Endometrium (tissue), 2 donors: ENCODE data around the gene OSBPL8.

Source experiments
- FAIRE-seq: peaks from 2 replicates; lab custom pipeline; 2012; peaks lifted over from hg19 to GRCh38; lab: Jason Lieb, UNC
- donor health status: control.
- donor health status: control.

Gene OSBPL8

DNA sequence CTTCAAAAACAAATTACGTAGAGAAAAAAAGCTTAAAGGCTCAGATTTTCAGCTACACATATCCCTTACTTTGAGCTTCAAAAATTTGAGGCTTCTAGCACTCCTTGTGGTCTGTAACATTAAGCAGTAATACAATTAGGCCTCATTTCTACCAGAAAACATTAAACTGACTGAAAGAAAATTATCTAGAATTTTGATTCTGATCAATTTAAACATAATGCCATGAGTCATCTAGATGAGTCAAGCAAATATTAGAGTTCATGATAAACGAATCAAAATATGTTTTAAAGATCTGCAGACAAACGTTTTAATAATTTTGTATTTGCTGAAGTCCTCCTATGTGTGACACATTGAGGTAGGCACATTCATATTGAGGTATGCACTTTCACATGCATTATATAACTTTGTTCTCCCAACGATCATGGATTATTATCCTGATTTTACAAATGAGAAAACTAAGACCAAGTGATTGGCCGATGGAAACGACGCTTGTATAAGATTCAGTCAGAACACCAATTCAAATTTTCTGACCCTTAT, 4.3 kb downstream of the OSBPL8 start:
- no peak for FAIRE-seq

DNA sequence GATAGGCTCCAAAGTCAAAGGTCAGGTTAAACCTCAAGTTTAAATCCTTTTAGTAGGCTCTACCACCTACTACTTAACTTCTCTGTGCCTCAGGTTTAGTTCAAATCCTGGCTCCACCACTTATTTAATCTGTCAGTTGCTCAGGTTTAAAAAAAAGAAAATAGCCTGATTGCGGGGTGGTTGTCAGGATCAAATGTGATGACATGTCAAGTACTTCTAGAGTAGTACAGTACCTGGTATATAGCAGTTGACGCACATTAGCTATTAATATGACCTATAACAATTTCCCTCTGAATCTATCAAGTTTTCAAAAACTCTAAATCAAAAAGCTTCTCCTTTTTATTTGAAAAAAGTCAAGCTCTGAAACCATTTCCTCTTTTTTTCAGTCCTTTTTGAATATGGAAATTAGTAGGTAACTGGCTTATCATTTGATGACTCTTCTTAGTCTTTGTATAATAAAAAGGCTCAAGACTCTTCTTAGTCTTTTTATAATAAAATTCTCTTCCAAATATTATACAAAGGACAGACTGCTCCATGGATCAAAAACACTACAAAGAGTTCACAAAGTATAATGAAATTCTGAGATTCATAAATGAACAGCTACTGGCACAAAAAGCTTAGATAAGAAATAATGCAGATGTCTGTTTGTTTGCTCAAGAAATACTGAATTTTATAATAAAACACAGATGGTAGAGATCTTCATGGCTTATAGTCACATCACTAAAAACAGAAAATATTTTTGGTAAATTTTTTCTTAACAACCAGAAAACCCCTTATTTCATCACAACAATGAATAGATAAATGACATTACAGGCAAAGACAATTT, 5.0 kb downstream of the OSBPL8 start:
- FAIRE-seq = peak; percentile 88

DNA sequence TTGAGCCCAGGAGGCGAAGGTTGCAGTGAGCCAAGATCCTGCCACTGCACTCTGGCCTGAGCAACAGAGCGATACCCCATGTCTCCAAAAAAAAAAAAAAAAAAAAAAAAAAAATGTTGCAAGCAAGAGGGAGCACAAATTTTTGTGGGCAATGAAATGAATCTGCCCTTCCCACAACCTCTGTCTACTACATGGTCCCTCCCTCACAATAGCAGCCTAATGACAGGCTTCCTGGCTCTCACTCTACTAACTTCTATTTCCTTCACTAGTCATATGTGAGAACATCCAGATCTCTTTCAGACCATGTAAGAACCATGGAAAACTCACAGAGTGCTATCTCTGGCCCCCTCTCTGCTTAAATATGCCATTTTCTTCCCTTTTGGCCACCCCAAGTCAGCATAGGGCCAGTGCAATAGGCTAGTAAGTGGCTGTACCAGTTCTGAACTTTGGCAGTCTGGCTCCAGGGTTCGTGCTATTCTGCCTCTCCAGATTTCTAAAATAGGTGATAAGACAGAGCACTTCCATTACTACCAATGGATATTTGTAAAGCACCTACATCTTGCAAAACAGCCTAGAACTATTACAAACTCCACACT, 7.1 kb downstream of the OSBPL8 start:
- FAIRE-seq = no peak

DNA sequence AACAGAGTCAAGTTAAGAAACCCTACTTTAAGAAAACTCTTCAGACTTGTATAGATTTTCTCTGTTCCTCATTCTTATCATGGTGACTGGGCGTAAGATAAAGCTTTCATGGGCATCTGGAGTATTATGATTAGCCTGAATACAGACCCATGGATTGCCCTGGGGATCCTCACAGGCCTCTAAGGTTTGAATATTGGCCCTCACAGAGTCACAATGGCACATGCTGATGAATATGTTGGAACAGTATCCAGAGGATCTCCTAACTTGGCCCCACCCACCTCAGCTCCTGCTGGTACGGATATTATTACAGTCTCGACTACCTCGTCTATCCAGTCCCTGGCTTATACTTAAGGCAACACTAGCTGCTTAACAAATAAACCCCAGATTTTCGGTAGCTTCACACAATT, 8.1 kb downstream of the OSBPL8 start:
- FAIRE-seq = no peak

DNA sequence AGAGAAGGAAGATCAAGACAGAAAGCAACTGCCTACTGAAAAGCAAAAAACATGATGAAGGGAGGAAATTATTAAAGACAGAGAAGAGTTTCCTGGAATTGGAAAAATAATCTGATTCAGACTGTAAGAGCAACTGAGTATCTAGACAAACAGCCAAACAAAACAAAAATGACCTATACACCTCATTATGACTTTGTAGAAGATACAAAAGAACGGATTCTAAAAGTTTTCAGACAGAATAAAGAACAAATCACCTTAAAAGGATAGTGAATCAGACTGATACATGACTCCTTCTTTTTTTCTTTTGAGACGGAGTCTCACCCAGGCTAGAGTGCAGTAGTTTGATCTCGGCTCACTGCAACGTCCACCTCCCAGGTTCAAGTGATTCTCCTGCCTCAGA, 10.4 kb downstream of the OSBPL8 start:
- peak; percentile 26 for FAIRE-seq

DNA sequence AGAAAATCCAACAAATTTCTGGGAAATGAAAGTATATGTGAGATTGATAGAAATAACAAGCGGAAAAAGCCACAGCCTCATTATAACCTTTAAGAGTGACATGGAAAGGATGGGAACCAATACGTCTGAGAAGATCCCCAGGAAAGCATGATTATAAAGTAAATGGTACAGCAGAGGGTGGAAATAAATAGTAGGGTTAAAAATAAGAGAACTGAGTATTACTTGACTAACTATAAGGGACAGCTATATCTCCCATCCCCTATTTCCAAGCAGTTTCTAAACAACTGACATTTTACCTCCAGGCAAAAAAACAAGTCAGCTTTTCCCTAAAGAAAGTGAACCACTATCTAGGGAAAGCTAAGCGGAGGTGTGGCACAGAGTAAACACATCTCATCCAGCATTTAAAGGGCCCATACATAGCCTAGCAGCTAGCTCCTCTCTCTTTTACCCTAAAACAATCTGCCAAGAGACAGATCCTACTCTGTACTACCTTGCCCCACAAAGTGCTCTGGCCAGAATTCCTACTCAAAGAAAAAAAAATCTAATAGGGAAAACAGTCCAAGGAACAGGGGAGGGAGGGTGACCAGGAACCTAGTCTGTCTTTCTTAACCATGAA, 11.2 kb downstream of the OSBPL8 start:
- no peak for FAIRE-seq

DNA sequence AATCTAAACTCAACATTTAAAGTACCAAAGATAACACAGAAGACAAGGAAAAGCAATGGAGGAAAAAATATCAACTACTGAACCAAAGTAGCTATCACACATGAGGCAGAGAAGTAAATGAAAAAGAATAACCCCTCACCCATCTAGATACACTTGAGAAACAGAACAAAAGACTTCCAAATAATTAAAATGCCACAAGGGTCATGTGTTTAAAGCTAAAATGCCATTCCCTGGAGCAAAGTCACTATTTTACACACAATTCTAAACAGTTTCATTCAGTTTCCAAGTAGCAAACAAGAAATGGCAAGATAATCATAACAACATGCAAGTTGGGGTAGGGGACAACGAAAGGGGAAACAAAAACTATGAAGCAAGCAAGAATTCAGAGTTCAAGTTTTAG, 12.0 kb downstream of the OSBPL8 start:
- FAIRE-seq = no peak

DNA sequence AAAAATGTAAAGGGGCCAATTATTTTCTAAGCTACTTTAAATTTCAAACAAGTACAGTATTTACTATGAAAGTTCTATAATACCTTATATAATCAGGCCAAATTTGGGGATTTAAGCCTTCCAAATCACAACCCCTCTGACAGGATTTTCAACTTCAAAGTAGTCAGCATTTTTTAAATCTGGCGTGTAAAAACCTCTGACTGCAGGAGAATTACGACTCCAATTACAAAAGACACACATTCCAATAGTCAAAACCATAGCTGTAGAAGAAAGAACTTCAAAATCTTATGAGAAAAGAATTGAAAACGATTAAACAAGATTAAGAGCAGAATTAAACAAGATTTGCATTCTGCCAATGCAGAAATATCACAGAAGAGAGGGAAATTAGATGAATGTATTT, 12.7 kb downstream of the OSBPL8 start:
- no peak for FAIRE-seq

DNA sequence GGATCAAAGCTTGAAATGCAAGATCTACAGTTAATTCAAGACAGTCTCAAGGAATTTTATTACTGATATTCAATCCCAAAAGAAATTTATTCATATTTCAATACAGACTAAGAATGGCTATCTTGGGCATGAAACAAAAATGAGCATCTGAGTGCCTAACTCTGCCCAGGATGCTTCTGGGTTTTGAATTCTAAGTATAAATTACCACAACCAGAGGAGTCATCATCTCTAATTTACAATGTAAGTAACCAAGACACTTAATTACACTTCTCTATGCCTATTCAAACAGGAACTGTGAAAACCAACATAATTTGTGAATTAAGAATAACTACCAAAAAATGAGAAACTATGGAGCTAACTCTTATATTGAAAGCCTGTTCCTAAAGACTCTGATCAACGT, 14.1 kb downstream of the OSBPL8 start:
- FAIRE-seq = no peak

DNA sequence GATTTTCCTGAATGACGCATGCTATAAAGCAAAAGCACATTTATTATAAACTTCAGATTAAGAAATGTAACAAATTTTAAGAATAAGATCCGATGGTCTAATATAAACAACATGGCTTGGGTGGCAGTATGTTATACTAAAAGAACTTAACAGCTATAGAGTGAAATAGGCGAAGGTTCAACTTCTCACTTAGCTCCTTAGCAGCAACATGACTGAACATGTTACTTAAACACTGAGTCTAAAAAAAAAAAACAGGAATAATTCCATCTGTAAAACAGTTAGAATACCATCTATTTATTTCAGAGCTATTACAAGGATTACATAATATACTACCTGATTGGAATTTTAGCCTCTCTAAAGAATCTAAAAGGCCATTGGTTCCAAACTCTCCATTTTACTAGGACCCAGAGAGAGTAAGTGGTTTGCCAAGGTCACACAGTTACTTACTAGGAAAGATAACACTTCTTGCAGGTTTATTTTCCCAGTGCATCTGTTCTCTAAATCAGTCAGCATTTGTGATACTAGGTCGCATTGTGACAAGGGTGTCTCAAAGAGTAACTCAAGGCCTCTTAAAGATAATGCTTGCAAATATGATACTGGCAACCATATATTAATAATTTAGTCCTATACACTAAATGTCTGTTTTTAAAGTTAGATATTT, 14.8 kb downstream of the OSBPL8 start:
- FAIRE-seq = no peak

DNA sequence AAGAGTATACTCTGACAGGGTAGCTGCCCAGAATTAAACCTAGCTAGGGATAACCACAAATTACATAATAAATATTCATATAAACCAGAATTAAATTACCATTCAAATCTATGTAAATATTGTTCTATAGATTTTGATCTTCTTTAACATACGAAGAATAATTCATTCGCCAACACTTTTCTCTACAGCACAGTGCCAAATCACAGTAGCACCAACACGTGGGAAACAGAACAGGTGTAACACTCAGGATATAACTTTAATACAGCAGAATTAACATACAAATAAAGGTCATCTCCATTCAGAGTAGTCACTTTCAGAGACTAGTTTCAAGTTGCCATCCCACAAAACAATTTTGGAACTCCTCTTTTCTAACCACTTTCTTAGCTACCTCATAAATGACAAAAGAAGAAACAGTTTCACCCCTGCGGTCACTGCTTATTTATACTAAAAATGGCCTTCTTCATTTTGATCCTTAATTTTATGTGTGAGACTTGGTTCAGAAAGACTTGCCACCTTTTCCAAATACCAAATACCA, 15.7 kb downstream of the OSBPL8 start:
- FAIRE-seq = no peak

DNA sequence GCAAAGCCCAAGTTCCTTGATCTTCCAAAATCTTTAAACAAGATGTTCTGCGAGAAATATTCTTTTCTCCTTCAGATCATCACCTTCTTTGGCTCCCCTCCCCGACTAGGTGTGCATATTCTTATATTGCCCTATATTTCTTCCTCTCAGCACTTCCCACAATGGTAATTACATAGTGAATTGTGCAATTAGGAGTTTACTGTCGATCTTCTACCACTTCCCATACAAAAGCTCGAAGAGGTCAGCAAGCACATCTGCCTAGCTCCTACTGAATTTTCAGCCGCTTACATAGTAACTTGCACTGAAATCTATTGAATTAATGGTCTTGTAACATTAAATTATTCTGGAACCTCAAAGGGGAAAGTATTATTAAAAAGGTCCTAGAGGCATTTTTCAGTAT, 16.7 kb downstream of the OSBPL8 start:
- no peak for FAIRE-seq

DNA sequence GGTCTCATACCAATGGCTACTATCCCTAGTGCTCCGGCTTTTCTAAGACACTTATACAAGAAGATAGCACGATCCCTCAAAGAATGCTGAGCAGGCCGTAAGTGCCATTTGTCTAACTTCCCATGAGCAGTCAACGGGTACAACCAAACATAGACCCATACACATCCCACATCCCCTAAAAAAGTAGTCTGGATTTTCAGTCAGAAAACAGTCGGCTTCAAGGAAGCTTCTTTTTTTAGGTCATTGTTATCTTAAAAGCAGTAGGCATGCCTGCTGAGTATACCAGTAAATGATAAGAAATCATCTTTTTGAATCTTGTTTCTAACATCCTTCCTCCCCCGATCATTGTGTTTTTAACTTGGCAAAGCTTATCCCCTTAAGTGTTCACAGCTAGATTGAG, 19.8 kb downstream of the OSBPL8 start:
- FAIRE-seq = no peak

DNA sequence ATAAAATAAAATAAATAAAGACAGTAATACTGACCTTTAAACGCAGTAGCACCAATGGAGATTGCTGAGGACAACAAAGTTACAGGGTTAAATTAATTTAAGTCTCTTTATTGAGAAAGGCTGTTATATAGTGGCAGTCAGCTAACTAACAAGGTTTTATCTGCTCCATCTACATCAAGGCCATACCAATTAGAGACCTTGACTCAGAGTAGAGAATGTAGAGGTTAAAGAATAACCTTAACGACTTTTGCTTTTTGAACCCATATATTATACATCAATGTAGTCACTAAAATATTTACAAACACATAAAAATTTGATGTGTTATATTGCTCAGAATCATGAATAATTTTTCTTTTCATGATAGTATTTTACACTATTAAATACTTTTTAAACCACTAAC, 21.6 kb downstream of the OSBPL8 start:
- FAIRE-seq = no peak

DNA sequence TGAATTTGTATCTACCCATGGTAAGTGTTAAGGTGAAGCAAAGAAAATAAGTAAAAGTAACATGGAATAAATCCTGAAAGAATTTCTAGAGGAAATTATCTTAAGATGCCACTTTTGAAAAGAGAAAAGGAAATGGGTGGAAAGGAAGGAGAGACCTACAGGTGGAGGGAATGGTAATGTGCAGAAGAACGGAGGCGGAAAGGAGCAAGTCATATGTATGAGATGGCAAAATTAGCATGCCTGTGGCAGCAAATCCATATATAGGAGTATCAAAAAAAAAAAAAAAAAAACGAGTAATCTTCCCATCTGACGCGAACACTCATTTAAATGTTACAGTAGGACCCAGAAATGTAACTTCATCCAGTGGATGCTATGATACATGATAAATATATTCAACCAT, 23.0 kb downstream of the OSBPL8 start:
- no peak for FAIRE-seq

DNA sequence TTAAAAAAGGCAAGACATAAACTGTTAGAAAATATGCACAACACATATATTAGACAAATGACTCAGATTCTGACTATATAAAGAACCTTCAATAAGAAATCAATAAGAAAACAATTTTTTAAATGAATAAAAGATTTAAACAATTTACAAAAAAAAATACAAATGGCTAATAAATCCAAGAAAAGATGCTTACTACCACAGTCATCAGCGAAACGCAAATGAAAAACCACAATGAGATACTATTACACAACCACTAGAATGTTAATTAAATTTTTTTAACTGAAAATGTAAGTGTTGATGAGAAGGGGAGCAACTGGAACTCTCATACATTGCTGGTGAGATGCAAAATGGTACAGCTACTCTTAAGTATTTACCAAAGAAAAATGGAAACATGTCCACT, 24.4 kb downstream of the OSBPL8 start:
- no peak for FAIRE-seq

DNA sequence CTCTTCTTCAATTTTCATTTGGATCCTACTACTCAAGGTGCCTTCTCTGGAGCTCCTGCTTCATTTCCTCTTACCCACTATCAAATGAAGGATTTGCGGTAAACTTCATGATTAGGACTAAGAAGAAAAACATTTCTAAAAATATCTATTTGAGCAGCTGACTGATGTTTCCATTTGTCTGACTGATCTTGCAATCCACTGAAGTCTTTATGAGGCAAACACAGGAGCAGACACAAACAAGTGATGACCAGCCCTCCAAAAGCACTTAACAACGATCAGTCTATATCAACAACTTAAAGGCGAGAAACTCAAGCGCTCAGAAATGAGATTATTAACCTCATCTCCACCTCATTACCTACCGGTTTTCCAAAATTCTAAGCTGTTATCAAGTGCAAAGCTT, 26.2 kb downstream of the OSBPL8 start:
- FAIRE-seq = no peak

DNA sequence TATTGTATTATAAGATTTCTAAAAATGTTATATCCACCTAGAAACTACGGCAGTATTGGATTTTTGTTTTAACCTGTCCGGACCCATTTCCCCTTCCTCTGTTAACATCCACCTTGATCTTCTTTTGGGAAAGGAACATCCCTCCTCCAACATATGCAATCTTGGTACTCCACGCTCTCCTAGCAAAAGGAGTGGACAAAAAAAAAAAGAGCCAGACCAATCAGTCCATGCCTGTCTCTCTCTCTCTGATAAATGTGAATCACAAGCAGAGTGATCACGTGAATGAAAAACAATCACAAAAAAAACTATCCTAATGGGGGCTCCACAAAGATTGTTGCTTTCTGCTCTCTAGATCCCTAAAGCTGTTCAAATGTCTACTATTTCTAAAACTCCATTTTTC, 27.1 kb downstream of the OSBPL8 start:
- FAIRE-seq = no peak

DNA sequence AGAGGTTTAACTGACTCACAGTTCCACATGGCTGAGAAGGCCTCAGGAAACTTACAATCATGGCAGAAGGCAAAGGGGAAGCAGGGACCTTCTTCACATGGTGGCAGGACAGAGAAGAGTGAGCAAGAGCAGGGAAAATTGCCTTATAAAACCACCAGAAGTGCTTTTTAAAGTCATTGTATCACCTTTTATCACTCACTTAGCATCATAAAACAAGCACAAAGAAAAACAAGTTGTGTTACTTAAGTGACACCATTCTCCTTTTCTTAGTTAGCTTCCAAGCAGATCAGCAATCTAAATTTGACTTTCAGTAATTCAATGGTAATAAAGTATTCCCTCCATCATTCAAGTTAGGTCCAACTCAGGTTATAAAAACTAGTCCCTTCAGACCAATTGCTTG, 28.5 kb downstream of the OSBPL8 start:
- FAIRE-seq = no peak

DNA sequence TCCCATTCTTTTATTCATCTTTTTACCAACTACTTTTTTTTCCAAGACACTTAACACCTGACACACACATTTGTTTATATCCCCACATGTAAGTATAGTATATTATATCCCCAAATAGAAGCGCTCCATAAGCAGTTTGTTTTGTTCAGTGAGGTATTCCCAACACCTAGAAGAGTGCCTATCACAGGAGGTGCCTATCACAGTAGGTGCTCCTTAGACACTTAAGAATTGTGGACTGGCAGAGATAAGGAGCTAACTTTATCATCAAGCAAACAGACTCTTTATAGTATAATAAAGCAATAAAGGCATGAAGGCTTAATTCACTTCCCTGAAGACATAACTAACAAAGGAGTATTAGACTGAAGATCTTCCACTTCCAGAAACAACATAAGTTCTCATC, 29.1 kb downstream of the OSBPL8 start:
- no peak for FAIRE-seq

DNA sequence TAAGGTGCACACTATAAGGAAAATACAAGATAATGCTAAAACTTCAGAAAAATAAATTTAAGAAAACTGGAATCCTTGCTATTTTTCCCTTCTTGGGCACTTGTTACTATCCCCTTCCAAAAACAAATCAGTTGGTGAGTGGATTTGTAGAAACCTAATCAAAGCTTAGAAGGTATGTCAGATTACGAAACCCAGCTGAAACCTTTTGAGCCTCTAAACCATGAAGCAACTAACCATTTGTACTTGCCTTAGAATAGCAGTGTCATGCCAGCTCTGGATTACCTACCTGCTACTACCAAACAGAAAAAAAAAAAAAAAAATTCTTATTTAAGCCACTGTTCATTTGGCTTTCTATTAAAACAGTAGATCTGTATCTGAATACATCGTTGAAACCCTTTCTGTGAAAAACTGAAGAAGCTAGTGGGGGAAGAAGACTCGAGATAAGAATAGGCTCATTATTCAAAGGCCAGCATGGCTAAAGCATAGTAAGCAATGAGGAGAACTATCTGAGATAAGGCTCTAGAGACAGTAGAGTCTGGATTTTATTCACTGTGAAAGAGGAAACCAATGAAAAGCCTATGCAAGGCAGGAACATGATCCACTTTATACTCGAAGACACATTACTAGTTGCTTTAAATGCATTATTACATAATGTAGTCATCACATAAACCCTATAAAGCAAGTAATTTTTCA, 30.2 kb downstream of the OSBPL8 start:
- FAIRE-seq = no peak

DNA sequence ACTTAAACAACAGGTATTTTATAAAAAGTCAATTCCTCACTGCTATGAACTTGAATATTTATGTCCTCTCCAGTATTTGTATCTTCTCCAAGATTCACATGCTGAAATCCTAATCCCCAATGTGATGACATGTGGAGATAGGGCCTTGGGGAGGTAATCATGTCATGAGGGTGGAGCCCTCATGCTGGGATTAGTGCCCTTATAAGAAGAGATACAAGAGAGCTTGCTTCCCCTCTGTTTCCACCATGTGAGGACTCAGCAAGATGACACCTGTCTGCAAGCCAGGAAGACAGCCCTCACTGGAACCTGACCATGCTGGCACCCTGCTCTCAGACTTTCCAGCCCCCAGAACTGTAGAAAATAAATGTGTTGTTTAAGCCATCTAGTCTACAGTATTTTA, 36.2 kb downstream of the OSBPL8 start:
- no peak for FAIRE-seq
